Keratinocyte (primary cell): ENCODE results near the gene ERC1.

Source experiments
- EZH2 ChIP-seq: IDR thresholded peaks from one replicate; pipeline ENCODE4 v1.6.1; 2012; ENCODE audit warnings: inconsistent platforms, mild to moderate bottlenecking, low read length, moderate library complexity
- TF ChIP-seq, protein P1 (sequence below), 3 experiments: IDR thresholded peaks in 1 of 3; conservative IDR thresholded peaks in 1 of 3; optimal IDR thresholded peaks in 1 of 3; 2 replicates in 2 of 3; 3 replicates in 1 of 3; pipeline versions ENCODE3 to v1.5.1; 2011; ENCODE audit warnings: low read length in 3 of 3, mild to moderate bottlenecking in 3 of 3, moderate library complexity in 2 of 3, control low read depth in 1 of 3, inconsistent platforms in 1 of 3; ENCODE audit not compliant: insufficient read depth in 2 of 3; ENCODE audit errors: extremely low read depth in 1 of 3

DNA sequence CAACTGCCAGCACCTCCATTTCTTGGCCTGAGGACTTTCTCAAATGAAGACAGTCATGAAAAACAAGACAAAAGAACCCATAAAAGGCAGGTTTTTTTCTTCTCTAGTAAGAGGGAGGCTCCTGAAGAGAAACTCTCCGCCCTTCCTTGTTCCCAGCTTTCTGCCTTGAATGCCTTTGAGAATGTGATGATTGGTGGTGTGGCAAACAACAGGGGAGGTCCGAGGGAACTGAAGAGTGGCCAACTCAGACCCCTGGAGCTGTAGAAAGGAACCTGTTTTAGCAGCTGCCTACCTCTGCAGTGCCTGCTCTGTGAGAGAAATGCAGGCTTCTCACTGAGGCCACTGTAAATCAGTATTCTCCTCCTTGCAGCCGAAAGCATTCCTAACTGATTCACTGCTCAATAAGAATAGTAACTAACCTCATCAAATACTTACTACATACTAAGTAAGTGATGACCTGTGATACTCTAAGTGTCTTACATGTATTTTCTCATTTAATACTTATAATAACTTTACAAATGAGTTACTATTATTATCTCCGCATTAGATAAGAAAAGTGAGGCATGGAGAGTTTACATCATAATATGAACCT lies 16.7 kb upstream of the ERC1 start:
- TF ChIP-seq, protein P1, sequence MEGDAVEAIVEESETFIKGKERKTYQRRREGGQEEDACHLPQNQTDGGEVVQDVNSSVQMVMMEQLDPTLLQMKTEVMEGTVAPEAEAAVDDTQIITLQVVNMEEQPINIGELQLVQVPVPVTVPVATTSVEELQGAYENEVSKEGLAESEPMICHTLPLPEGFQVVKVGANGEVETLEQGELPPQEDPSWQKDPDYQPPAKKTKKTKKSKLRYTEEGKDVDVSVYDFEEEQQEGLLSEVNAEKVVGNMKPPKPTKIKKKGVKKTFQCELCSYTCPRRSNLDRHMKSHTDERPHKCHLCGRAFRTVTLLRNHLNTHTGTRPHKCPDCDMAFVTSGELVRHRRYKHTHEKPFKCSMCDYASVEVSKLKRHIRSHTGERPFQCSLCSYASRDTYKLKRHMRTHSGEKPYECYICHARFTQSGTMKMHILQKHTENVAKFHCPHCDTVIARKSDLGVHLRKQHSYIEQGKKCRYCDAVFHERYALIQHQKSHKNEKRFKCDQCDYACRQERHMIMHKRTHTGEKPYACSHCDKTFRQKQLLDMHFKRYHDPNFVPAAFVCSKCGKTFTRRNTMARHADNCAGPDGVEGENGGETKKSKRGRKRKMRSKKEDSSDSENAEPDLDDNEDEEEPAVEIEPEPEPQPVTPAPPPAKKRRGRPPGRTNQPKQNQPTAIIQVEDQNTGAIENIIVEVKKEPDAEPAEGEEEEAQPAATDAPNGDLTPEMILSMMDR (optimal IDR thresholded peaks at IDR 0.05 in 1 of 3, IDR thresholded peaks at IDR 0.05 in 1 of 3, conservative IDR thresholded peaks at IDR 0.05 in 1 of 3; ENCODE audit: extremely low read depth in 1 of 3, insufficient read depth in 2 of 3, low read length in 3 of 3) = no peak
- no peak for TF ChIP-seq EZH2
